ENCODE results near the gene SMARCD3.

Gene SMARCD3

GRCh38 chr7:151248346-151249033 lies at the start of gene SMARCD3:
SMARCD3 (minus strand) TSS chr7:151248694; CDS start chr7:151248562, 132 bp downstream.
- DNase-seq: peak; percentile 27 to 29

GRCh38 chr7:151296202-151296992 lies 47.9 kb upstream of the SMARCD3 start:
- DNase-seq: no peak

- DNase-seq: no peak
Observed at GRCh38 chr7:151292850-151293249, 44.4 kb upstream of the SMARCD3 start.

- DNase-seq: no peak
Observed at GRCh38 chr7:151291206-151291605, 42.7 kb upstream of the SMARCD3 start.

GRCh38 chr7:151290355-151290760 lies 41.9 kb upstream of the SMARCD3 start:
- DNase-seq: no peak

- DNase-seq: no peak
Observed at GRCh38 chr7:151289891-151290290, 41.4 kb upstream of the SMARCD3 start.

- DNase-seq: peak; percentile 10 to 17
Observed at GRCh38 chr7:151286148-151286547, 37.7 kb upstream of the SMARCD3 start.

GRCh38 chr7:151283302-151283701 lies 34.8 kb upstream of the SMARCD3 start:
- DNase-seq: no peak

- DNase-seq: no peak
Observed at GRCh38 chr7:151282111-151282510, 33.6 kb upstream of the SMARCD3 start.

GRCh38 chr7:151281686-151282085 lies 33.2 kb upstream of the SMARCD3 start:
- no peak for DNase-seq

GRCh38 chr7:151280388-151281019 lies 32.0 kb upstream of the SMARCD3 start:
- DNase-seq: no peak

- no peak for DNase-seq
Observed at GRCh38 chr7:151279868-151280267, 31.4 kb upstream of the SMARCD3 start.

GRCh38 chr7:151278949-151279348 lies 30.5 kb upstream of the SMARCD3 start:
- DNase-seq: no peak

- DNase-seq: no peak
Observed at GRCh38 chr7:151277631-151278030, 29.1 kb upstream of the SMARCD3 start.

GRCh38 chr7:151276666-151277590 lies 28.4 kb upstream of the SMARCD3 start:
- peak; percentile 55 to 62 for DNase-seq

GRCh38 chr7:151275813-151276577 lies 27.5 kb upstream of the SMARCD3 start:
- DNase-seq: no peak

- no peak for DNase-seq
Observed at GRCh38 chr7:151274936-151275812, 26.7 kb upstream of the SMARCD3 start.

GRCh38 chr7:151274396-151274795 lies 25.9 kb upstream of the SMARCD3 start:
- no peak for DNase-seq

- DNase-seq: no peak
Observed at GRCh38 chr7:151273651-151274390, 25.3 kb upstream of the SMARCD3 start.

GRCh38 chr7:151272877-151273276 lies 24.4 kb upstream of the SMARCD3 start:
- no peak for DNase-seq

Measured in activated CD4-positive, alpha-beta T cell treated with anti-CD3 and anti-CD28 coated beads, Interleukin-2, amount 50 U/mL, for 48 hours (primary cell).